ENCODE results near the gene IDUA. TPM values are rescaled to one million over a fixed set of nuclear protein-coding genes. Genes with fewer than 3 reads are reported as not detected.

IDUA gene
- total RNA-seq, 1 donor from 2014 or later = 2.6 TPM

DNA sequence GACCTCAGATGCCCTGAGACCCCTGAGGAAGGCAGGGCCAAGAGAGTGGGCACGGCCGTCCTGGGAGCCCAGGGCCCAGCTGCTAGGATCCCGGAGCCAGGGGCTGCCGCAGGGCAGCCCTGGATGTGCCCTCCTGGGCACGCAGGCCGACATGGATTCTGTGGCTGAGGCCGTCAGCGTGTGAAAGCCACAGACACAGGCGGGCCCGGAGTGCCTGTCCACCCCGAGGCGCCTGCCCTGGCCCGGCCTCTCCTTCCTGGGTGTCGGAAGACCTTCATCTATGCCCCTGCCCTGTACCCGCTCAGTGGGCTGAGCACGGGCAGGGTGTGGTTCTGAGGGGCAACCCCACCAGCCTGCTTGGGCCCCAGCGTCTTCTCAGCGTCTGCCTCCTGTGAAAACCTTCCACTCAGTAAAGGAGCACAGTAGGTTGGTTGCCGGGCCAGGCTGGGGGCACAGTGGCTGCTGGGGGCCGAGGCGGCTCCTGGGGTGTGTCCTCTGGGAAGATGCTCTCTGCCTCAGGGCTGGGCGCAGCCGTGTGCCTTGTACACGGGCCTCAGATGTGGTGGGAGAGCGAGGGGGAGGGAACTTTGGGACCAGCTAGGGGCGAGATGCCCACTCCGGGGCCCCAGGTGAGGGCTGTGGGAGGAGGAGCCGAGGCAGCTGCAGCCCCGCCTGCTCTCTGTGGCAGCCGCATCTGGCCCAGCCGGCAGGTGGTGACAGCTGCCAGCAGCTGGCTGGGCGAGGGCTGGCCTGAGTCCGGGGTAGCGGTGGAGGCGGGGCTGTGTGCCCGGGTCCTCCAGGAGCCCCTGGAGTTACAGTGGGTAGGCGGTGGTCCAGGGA, 45.3 kb downstream of the IDUA start:
- peaks cover 8% of the 10 kb centered on the region for H3K27me3 ChIP-seq (ENCODE audit: control insufficient read depth, insufficient read depth, low read length)
- DNase-seq (ENCODE audit: low read depth) (no peak), FAIRE-seq (no peak)

GRCh38 chr4:1032861-1033260, 46.0 kb downstream of the IDUA start:
- Histone ChIP-seq H3K4me3 (ENCODE audit: low read depth, low read length) (no peak overlapping the region), H3K27me3 (ENCODE audit: control insufficient read depth, insufficient read depth, low read length) (peaks cover 8% of the 10 kb centered on the region), H3K36me3 (ENCODE audit: control insufficient read depth, insufficient read depth, low read length) (no peaks in the 10 kb centered on the region)
- FAIRE-seq (no peak), DNase-seq (ENCODE audit: low read depth) (no peak)
- TF ChIP-seq, protein P1, sequence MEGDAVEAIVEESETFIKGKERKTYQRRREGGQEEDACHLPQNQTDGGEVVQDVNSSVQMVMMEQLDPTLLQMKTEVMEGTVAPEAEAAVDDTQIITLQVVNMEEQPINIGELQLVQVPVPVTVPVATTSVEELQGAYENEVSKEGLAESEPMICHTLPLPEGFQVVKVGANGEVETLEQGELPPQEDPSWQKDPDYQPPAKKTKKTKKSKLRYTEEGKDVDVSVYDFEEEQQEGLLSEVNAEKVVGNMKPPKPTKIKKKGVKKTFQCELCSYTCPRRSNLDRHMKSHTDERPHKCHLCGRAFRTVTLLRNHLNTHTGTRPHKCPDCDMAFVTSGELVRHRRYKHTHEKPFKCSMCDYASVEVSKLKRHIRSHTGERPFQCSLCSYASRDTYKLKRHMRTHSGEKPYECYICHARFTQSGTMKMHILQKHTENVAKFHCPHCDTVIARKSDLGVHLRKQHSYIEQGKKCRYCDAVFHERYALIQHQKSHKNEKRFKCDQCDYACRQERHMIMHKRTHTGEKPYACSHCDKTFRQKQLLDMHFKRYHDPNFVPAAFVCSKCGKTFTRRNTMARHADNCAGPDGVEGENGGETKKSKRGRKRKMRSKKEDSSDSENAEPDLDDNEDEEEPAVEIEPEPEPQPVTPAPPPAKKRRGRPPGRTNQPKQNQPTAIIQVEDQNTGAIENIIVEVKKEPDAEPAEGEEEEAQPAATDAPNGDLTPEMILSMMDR (IDR thresholded peaks at IDR 0.05; ENCODE audit: insufficient read depth, low read length, severe bottlenecking) = no peak

More for the DNA sequence above, 45.3 kb downstream of the IDUA start:
- Histone ChIP-seq H3K36me3 (ENCODE audit: control insufficient read depth, insufficient read depth, low read length) (no peaks in the 10 kb centered on the region), H3K4me3 (ENCODE audit: low read depth, low read length) (no peak overlapping the region)
- TF ChIP-seq, protein P1 (IDR thresholded peaks at IDR 0.05; ENCODE audit: insufficient read depth, low read length, severe bottlenecking) = peak; percentile 54

DNA sequence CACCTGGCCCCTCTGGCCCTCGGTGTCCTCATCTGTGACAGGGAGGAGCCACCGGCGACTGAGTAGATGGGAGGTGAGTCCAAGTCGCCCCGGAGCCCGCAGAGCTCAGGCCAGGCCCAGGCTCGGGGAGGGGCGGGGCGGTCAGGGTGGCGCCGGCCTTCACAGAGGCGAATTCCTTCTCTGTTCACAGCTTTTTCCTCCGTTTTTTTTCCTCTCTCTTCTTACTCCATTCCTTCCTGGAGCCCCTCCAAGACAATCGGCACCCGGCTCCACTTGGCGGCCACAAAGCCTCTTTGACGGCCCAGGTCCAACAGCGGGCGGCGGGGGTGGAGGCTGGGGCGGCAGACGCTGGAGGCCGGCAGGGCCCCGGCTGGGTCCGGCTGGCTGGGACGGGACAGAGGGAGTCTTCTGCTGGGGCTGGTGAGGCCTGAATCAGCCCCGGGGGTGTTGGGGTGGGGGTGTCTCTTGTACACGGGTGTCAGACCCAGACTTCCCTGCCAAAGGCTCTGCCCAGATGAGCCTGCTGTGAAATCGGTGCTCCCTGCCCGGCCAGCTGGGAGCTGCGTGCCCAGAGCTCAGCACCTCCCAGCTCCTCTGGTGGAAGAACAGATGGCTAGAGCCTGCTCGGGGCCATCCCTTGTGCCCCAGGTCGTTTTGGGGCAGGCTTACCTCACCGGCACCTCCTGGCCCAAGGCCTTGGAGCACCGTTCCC, 47.2 kb downstream of the IDUA start:
- FAIRE-seq = no peak
- Histone ChIP-seq H3K36me3 (ENCODE audit: control insufficient read depth, insufficient read depth, low read length) (no peaks in the 10 kb centered on the region), H3K27me3 (ENCODE audit: control insufficient read depth, insufficient read depth, low read length) (peaks cover 8% of the 10 kb centered on the region), H3K4me3 (ENCODE audit: low read depth, low read length) (no peak overlapping the region)
- TF ChIP-seq, protein P1 (IDR thresholded peaks at IDR 0.05; ENCODE audit: insufficient read depth, low read length, severe bottlenecking) = no peak
- DNase-seq (ENCODE audit: low read depth) = no peak

- FAIRE-seq (no peak), DNase-seq (ENCODE audit: low read depth) (no peak)
- TF ChIP-seq, protein P1 (IDR thresholded peaks at IDR 0.05; ENCODE audit: insufficient read depth, low read length, severe bottlenecking) = no peak
- no peak overlapping the region for H3K4me3 ChIP-seq (ENCODE audit: low read depth, low read length)
- peaks cover 8% of the 10 kb centered on the region for H3K27me3 ChIP-seq (ENCODE audit: control insufficient read depth, insufficient read depth, low read length)
- H3K36me3 ChIP-seq (ENCODE audit: control insufficient read depth, insufficient read depth, low read length) = no peaks in the 10 kb centered on the region
Observed at GRCh38 chr4:1035510-1035909, 48.7 kb downstream of the IDUA start.

- Histone ChIP-seq H3K4me3 (ENCODE audit: low read depth, low read length) (no peak overlapping the region), H3K36me3 (ENCODE audit: control insufficient read depth, insufficient read depth, low read length) (no peaks in the 10 kb centered on the region), H3K27me3 (ENCODE audit: control insufficient read depth, insufficient read depth, low read length) (peaks cover 5% of the 10 kb centered on the region)
- DNase-seq (ENCODE audit: low read depth) (no peak), FAIRE-seq (no peak)
- TF ChIP-seq, protein P1 (IDR thresholded peaks at IDR 0.05; ENCODE audit: insufficient read depth, low read length, severe bottlenecking) = no peak
Observed at GRCh38 chr4:1036095-1036494, 49.3 kb downstream of the IDUA start.

All from bronchial epithelial cell (primary cell).